A549 (cell line): Measurements from ENCODE around the gene MAPK13. TPM values are rescaled to one million over a fixed set of nuclear protein-coding genes. Genes with fewer than 3 reads are reported as not detected.

Source experiments
- ATAC-seq, 2 experiments: fragments of 200-7000 bp in 1 of 2; fragments of >200 bp in 1 of 2; cut with Nextera tagmentation in 1 of 2; cut with Tn5 transposase in 1 of 2; 3 replicates each; pipeline versions ENCODE4 v1.8.0 to v1.9.1; 2018 to 2020; ENCODE audit warnings: mild to moderate bottlenecking in 1 of 2, moderate library complexity in 1 of 2
- CTCF ChIA-PET: fragments of 300-600 bp; sonication (Branson Sonifier 250); formaldehyde crosslinking; extraction: SDS; loops from one replicate; lab custom pipeline; 2021; ENCODE audit warnings: antibody characterized with exemption, inconsistent platforms; lab: Yijun Ruan, JAX
- POLR2A ChIA-PET: fragments of 350-600 bp; formaldehyde crosslinking; extraction: SDS; loops from one replicate; lab custom pipeline; 2021; ENCODE audit warnings: antibody characterized with exemption, inconsistent platforms; lab: Yijun Ruan, JAX
- DNase-seq, 2 experiments: peaks; one replicate each; pipeline versions ENCODE4 v3.0.0 to v3.0.0-alpha.2; 2011 to 2016; ENCODE audit warnings: low read depth in 1 of 2, low spot score in 1 of 2
- FAIRE-seq: peaks from 2 replicates; lab custom pipeline; 2011; peaks lifted over from hg19 to GRCh38; lab: Jason Lieb, UNC
- H3K27ac ChIP-seq, 2 experiments: fragments of >200 bp; sonication (Bioruptor Twin); formaldehyde crosslinking; 3 replicates each; pipeline ENCODE4 v1.5.1; 2016 to 2017
- H3K4me1 ChIP-seq: fragments of >200 bp; sonication (Bioruptor Twin); formaldehyde crosslinking; 3 replicates; pipeline ENCODE4 v1.6.1; 2016
- H3K4me2 ChIP-seq: fragments of >200 bp; sonication (Bioruptor Twin); formaldehyde crosslinking; 3 replicates; pipeline ENCODE4 v1.6.1; 2016
- H3K4me3 ChIP-seq: fragments of >200 bp; sonication (Bioruptor Twin); formaldehyde crosslinking; 3 replicates; pipeline ENCODE4 v1.5.1; 2016
- H3K9me3 ChIP-seq: fragments of >200 bp; sonication (Bioruptor Twin); formaldehyde crosslinking; 3 replicates; pipeline ENCODE4 v1.6.1; 2016
- CEBPB ChIP-seq, 2 experiments: fragments of >200 bp in 1 of 2; sonication (Bioruptor Twin) in 1 of 2; formaldehyde crosslinking in 1 of 2; IDR thresholded peaks; 2 replicates each; pipeline ENCODE4 v1.6.1; 2012 to 2016
- CHD2 ChIP-seq: fragments of 150-350 bp; IDR thresholded peaks from 2 replicates; pipeline ENCODE4 v1.6.1; 2014; ENCODE audit warnings: low read length; ENCODE audit not compliant: partially characterized antibody
- EHMT2 ChIP-seq: fragments of 200-600 bp; sonication (generic); IDR thresholded peaks from 2 replicates; pipeline ENCODE4 v1.6.1; 2016; ENCODE audit warnings: antibody characterized with exemption, low read depth, mild to moderate bottlenecking, moderate library complexity
- EP300 ChIP-seq, 2 experiments: fragments of >200 bp; sonication (Bioruptor Twin); formaldehyde crosslinking; IDR thresholded peaks; 2 replicates in 1 of 2; 3 replicates in 1 of 2; pipeline ENCODE4 v1.6.1; 2016 to 2017
- FOSB ChIP-seq: fragments of 250-450 bp; sonication (Bioruptor Pico); IDR thresholded peaks from 2 replicates; pipeline ENCODE4 v1.5.0; 2020; ENCODE audit warnings: mild to moderate bottlenecking, moderate library complexity
- FOSL2 ChIP-seq, 2 experiments: fragments of 450-650 bp in 1 of 2; fragments of >200 bp in 1 of 2; sonication (Bioruptor Twin) in 1 of 2; formaldehyde crosslinking; IDR thresholded peaks; 2 replicates each; pipeline versions ENCODE4 v1.5.0 to v1.6.1; 2016 to 2020; ENCODE audit warnings: mild to moderate bottlenecking in 1 of 2, moderate library complexity in 1 of 2
- HEYL ChIP-seq: fragments of 250-450 bp; sonication (Bioruptor Pico); IDR thresholded peaks from 2 replicates; pipeline ENCODE4 v1.8.0; 2021; ENCODE audit warnings: mild to moderate bottlenecking, moderate library complexity
- HOXB13 ChIP-seq: fragments of 250-450 bp; sonication (Bioruptor Pico); IDR thresholded peaks from 2 replicates; pipeline ENCODE4 v1.5.0; 2020; ENCODE audit warnings: low read depth, mild to moderate bottlenecking, moderate library complexity
- JUN ChIP-seq, 2 experiments: fragments of >200 bp; sonication (Bioruptor Twin); formaldehyde crosslinking; IDR thresholded peaks; 2 replicates in 1 of 2; 3 replicates in 1 of 2; pipeline ENCODE4 v1.6.1; 2016 to 2017
- KDM1A ChIP-seq: fragments of 200-600 bp; sonication (generic); IDR thresholded peaks from 2 replicates; pipeline ENCODE4 v1.6.1; 2016; ENCODE audit warnings: low read depth, mild to moderate bottlenecking
- KDM5A ChIP-seq: fragments of 200-600 bp; sonication (generic); IDR thresholded peaks from 2 replicates; pipeline ENCODE4 v1.6.1; 2016; ENCODE audit warnings: antibody characterized with exemption, mild to moderate bottlenecking
- MAFK ChIP-seq: fragments of 450-650 bp; IDR thresholded peaks from 2 replicates; pipeline ENCODE4 v1.6.1; 2014; ENCODE audit not compliant: partially characterized antibody
- NFE2L2 ChIP-seq: fragments of 150-350 bp; conservative IDR thresholded peaks from 2 replicates; pipeline ENCODE4 v1.6.1; 2014; ENCODE audit warnings: low read length
- NR3C1 ChIP-seq: fragments of >200 bp; sonication (Bioruptor Twin); formaldehyde crosslinking; IDR thresholded peaks from 3 replicates; pipeline ENCODE4 v1.6.1; 2017
- PHF8 ChIP-seq: fragments of 200-600 bp; sonication (generic); IDR thresholded peaks from 2 replicates; pipeline ENCODE4 v1.6.1; 2016; ENCODE audit warnings: low read depth, mild to moderate bottlenecking, antibody characterized with exemption, moderate library complexity, borderline replicate concordance
- POLR2AphosphoS2 ChIP-seq: conservative IDR thresholded peaks from 2 replicates; pipeline ENCODE4 v1.6.1; 2012; ENCODE audit warnings: low read length, improper control_type of control experiment, inconsistent platforms
- RFX5 ChIP-seq: fragments of 450-650 bp; IDR thresholded peaks from 2 replicates; pipeline ENCODE4 v1.7.1; 2014; ENCODE audit warnings: antibody characterized with exemption, mild to moderate bottlenecking, moderate library complexity
- TFCP2L1 ChIP-seq: fragments of 250-450 bp; sonication (Bioruptor Pico); IDR thresholded peaks from 2 replicates; pipeline ENCODE4 v1.5.0; 2021; ENCODE audit warnings: mild to moderate bottlenecking
- TP53 ChIP-seq: fragments of 250-450 bp; sonication (Bioruptor Pico); IDR thresholded peaks from 2 replicates; pipeline ENCODE4 v1.5.0; 2021; ENCODE audit warnings: mild to moderate bottlenecking, moderate library complexity
- ZC3H11A ChIP-seq: fragments of 450-650 bp; IDR thresholded peaks from 2 replicates; pipeline ENCODE4 v1.6.1; 2014; ENCODE audit warnings: antibody characterized with exemption, mild to moderate bottlenecking
- ZFP36 ChIP-seq: fragments of 450-650 bp; IDR thresholded peaks from 2 replicates; pipeline ENCODE4 v1.6.1; 2014; ENCODE audit warnings: borderline replicate concordance; ENCODE audit not compliant: partially characterized antibody
- WGBS: methylation state at CpG from one replicate; pipeline ENCODE4 v1.1.6; 2017; ENCODE audit errors: missing lambda C conversion rate; 5-methylcytosine and 5-hydroxymethylcytosine counted together
- polyA plus RNA-seq, 4 experiments: library from polyadenylated mRNA; depleted of rRNA in 3 of 4; stranded (reverse); fragments of >200 nt; fragmentation: RNase III in 1 of 4; extraction: RNeasy Plus Mini Kit Qiagen cat#74134 plus additional on column Dnase treatment in 1 of 4; gene quantifications; 2 replicates in 3 of 4; 3 replicates in 1 of 4; pipeline ENCODE4 v1.2.3, GENCODE V29; 2011 to 2017
- TF ChIP-seq, protein P1 (sequence below): fragments of 150-350 bp; IDR thresholded peaks from 2 replicates; pipeline ENCODE4 v1.6.1; 2014; ENCODE audit warnings: low read depth, mild to moderate bottlenecking, low read length
- TF ChIP-seq, protein P2 (sequence below): IDR thresholded peaks from 2 replicates; pipeline ENCODE4 v1.6.1; 2012
- TF ChIP-seq, protein P3 (sequence below): fragments of 450-650 bp; IDR thresholded peaks from 2 replicates; pipeline ENCODE4 v1.6.1; 2014; ENCODE audit warnings: antibody characterized with exemption
- TF ChIP-seq, protein P4 (sequence below): fragments of >200 bp; sonication (Bioruptor Twin); formaldehyde crosslinking; IDR thresholded peaks from 3 replicates; pipeline ENCODE4 v1.5.1; 2016

The MAPK13 gene
- polyA plus RNA-seq, 2 of the 4 experiments (the other 2 are of a cell fraction), result 0.45 to 0.63 TPM

DNA sequence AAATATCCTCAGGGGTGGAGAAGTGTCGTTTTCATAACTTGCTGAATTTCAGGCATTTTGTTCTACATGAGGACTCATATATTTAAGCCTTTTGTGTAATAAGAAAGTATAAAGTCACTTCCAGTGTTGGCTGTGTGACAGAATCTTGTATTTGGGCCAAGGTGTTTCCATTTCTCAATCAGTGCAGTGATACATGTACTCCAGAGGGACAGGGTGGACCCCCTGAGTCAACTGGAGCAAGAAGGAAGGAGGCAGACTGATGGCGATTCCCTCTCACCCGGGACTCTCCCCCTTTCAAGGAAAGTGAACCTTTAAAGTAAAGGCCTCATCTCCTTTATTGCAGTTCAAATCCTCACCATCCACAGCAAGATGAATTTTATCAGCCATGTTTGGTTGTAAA lies 20.3 kb upstream of the MAPK13 start:
- Histone ChIP-seq H3K27ac (no peak overlapping the region), H3K4me3 (no peak overlapping the region), H3K4me2 (no peak overlapping the region), H3K9me3 (no peaks in the 10 kb centered on the region), H3K4me1 (no peaks in the 10 kb centered on the region)
- ChIA-PET CTCF (no interaction called here), POLR2A (no interaction called here)
- ATAC-seq (no peak), FAIRE-seq (no peak), DNase-seq (no peak)
- WGBS, result 89% methylated on average over 3 of the region's 3 CpGs
- no peak for TF ChIP-seq ZFP36
- TF ChIP-seq KDM5A, result no peak
- TF ChIP-seq KDM1A, result no peak
- no peak for TF ChIP-seq TP53 (CRISPR knock-in tag)

DNA sequence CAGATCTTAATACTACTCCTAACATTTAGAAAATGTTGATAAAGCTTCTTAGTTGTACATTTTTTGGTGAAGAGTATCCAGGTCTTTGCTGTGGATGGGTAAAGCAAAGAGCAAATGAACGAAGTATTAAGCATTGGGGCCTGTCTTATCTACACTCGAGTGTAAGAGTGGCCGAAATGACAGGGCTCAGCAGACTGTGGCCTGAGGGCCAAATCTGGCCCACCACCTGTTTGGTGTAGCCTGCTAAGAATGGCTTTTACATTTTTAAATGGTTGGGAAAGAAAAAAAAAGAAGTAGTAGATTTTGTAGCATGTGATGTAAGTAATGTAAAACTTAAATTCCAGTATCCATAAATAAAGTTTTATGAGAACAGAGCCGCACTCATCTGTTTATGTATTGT lies 19.4 kb upstream of the MAPK13 start:
- WGBS, result 90% methylated on average over 4 of the region's 4 CpGs
- Histone ChIP-seq H3K4me1 (no peaks in the 10 kb centered on the region), H3K4me2 (no peak overlapping the region), H3K4me3 (no peak overlapping the region), H3K27ac (no peak overlapping the region), H3K9me3 (no peaks in the 10 kb centered on the region)
- TF ChIP-seq ZC3H11A (no peak), POLR2AphosphoS2 (no peak), NFE2L2 (no peak)
- TF ChIP-seq, protein P1, sequence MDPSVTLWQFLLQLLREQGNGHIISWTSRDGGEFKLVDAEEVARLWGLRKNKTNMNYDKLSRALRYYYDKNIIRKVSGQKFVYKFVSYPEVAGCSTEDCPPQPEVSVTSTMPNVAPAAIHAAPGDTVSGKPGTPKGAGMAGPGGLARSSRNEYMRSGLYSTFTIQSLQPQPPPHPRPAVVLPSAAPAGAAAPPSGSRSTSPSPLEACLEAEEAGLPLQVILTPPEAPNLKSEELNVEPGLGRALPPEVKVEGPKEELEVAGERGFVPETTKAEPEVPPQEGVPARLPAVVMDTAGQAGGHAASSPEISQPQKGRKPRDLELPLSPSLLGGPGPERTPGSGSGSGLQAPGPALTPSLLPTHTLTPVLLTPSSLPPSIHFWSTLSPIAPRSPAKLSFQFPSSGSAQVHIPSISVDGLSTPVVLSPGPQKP, result no peak
- TF ChIP-seq, protein P2, sequence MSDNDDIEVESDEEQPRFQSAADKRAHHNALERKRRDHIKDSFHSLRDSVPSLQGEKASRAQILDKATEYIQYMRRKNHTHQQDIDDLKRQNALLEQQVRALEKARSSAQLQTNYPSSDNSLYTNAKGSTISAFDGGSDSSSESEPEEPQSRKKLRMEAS, result no peak
- DNase-seq (no peak), ATAC-seq (no peak), FAIRE-seq (no peak)
- CTCF ChIA-PET, result interaction anchor here (1.8 kb wide), 1 partner anchor 16 kb away, joined by 8 read pairs; no protein-coding TSS in a partner anchor
- POLR2A ChIA-PET, result no interaction called here

DNA sequence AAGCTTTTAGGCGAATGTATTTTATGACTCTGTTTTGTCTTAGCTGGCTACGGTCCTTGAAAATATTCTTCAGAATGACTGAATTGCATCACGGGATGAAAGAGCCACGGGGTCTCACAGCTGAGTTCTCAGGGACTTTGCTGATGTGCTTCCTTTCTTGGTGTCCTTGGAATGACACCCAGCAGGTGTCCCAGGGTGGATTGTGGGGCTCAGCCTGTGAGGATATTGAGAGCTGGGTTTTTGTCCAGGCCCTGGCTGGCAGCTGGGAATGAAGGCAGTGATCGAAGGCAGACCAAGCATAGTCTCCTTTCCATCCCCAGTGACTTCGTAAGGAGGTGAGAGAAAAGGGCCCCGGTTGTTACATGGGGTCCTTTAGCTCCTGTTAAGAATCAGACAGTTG lies 18.8 kb upstream of the MAPK13 start:
- WGBS, result 82% methylated on average over 6 of the region's 7 CpGs
- Histone ChIP-seq H3K9me3 (no peaks in the 10 kb centered on the region), H3K4me1 (no peaks in the 10 kb centered on the region), H3K27ac (no peak overlapping the region), H3K4me3 (no peak overlapping the region), H3K4me2 (no peak overlapping the region)
- DNase-seq (no peak), FAIRE-seq (no peak), ATAC-seq (no peak)
- ChIA-PET POLR2A (no interaction called here), CTCF (interaction anchor here (0.6 to 1.8 kb wide), 3 partner anchors 11 to 18 kb away, joined by 3 to 8 read pairs (median 3); no protein-coding TSS in a partner anchor)
- no peak for TF ChIP-seq FOSB (CRISPR knock-in tag)
- no peak for TF ChIP-seq EHMT2
- TF ChIP-seq CHD2, result no peak
- TF ChIP-seq HEYL, result no peak
- TF ChIP-seq NR3C1, result no peak
- no peak for TF ChIP-seq EP300 (IDR thresholded peaks at IDR 0.05)
- TF ChIP-seq CEBPB (IDR thresholded peaks at IDR 0.05), result no peak
- no peak for TF ChIP-seq PHF8
- TF ChIP-seq JUN (IDR thresholded peaks at IDR 0.05), result no peak

DNA sequence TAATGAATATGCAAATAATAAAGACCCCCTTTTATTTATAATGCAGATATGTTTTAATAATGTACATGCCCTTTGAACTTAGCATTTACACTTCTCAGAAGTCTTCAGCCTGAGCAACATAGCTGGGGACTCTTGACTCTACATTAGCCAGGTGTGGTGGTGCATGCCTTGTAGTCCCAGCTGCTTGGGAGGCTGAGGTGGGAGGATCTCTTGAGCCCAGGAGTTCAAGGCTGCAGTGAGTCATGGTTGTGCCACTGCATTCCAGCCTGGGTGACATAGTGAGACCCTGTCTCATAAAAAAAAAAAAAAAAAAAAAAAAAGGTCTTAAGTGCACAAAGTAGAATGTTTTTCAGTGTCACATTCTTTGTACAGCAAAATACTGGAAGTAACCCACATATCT lies 17.3 kb upstream of the MAPK13 start:
- Histone ChIP-seq H3K4me2 (no peak overlapping the region), H3K27ac (no peak overlapping the region), H3K9me3 (no peaks in the 10 kb centered on the region), H3K4me3 (no peak overlapping the region), H3K4me1 (no peaks in the 10 kb centered on the region)
- POLR2A ChIA-PET, result no interaction called here
- CTCF ChIA-PET, result no interaction called here
- ATAC-seq (no peak), DNase-seq (no peak), FAIRE-seq (no peak)
- no peak for TF ChIP-seq TFCP2L1 (CRISPR knock-in tag)
- no peak for TF ChIP-seq CEBPB (IDR thresholded peaks at IDR 0.05)
- no peak for TF ChIP-seq KDM5A
- no peak for TF ChIP-seq MAFK
- no peak for TF ChIP-seq HOXB13 (CRISPR knock-in tag)
- no peak for TF ChIP-seq FOSL2 (IDR thresholded peaks at IDR 0.05)
- TF ChIP-seq FOSL2 (CRISPR knock-in tag; IDR thresholded peaks at IDR 0.05), result no peak
- TF ChIP-seq, protein P3, sequence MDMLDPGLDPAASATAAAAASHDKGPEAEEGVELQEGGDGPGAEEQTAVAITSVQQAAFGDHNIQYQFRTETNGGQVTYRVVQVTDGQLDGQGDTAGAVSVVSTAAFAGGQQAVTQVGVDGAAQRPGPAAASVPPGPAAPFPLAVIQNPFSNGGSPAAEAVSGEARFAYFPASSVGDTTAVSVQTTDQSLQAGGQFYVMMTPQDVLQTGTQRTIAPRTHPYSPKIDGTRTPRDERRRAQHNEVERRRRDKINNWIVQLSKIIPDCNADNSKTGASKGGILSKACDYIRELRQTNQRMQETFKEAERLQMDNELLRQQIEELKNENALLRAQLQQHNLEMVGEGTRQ, result no peak
- TF ChIP-seq RFX5, result no peak
- no peak for TF ChIP-seq NR3C1
- TF ChIP-seq FOSB (CRISPR knock-in tag), result no peak
- TF ChIP-seq, protein P4, sequence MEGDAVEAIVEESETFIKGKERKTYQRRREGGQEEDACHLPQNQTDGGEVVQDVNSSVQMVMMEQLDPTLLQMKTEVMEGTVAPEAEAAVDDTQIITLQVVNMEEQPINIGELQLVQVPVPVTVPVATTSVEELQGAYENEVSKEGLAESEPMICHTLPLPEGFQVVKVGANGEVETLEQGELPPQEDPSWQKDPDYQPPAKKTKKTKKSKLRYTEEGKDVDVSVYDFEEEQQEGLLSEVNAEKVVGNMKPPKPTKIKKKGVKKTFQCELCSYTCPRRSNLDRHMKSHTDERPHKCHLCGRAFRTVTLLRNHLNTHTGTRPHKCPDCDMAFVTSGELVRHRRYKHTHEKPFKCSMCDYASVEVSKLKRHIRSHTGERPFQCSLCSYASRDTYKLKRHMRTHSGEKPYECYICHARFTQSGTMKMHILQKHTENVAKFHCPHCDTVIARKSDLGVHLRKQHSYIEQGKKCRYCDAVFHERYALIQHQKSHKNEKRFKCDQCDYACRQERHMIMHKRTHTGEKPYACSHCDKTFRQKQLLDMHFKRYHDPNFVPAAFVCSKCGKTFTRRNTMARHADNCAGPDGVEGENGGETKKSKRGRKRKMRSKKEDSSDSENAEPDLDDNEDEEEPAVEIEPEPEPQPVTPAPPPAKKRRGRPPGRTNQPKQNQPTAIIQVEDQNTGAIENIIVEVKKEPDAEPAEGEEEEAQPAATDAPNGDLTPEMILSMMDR, result no peak
